Measurements from ENCODE around the gene HIPK2.
"Not testable (repeated sequence)": the region's sequence is repeated elsewhere in the genome, so short reads cannot be mapped to it uniquely, and the experiment has no call there.

The HIPK2 gene

DNA sequence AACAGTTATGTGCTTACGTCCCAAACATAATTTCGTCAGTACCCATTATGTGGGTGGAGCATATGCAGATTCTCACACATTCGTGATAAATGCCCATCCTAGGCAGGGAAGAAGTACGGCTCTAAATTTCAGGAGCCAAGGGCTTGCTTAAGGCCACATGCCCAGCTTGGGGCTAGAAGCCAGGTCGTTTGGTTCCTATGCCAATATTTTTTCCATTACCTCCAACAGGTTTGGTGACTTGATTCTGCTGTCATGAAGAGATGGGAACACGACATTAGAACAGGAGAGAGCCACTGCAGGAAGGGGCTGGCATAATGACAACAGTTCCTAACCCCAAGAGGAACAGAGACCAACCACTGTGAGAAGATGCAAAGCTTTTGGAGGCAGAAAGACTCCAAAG is 85.1 kb downstream of the HIPK2 start:
- DNase-seq: no peak

DNA sequence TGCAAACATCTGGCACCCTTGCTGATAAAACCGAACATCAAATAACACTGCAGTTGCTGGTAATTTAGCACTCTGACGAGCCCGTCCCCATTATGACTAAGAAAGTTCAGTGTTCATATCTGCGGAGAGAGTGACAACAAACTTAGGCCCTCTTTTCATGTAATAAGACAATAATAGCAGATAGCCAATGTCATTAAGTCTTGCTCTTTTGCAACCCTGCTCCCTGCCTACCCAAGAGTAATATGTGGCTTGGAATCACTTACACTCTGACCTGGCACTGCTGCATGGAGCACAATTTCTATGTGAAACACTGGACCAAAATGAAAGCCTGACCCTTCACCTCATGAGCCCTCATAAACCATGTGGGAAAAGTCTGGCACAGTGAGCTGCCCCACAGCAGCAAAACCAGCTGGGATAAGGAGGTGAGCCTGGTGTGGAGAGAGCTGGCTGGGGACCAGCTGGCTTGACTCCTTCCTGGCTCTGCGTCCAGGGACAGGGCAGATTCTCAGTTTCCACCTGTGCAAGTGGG is 86.5 kb downstream of the HIPK2 start:
- no peak for DNase-seq

DNA sequence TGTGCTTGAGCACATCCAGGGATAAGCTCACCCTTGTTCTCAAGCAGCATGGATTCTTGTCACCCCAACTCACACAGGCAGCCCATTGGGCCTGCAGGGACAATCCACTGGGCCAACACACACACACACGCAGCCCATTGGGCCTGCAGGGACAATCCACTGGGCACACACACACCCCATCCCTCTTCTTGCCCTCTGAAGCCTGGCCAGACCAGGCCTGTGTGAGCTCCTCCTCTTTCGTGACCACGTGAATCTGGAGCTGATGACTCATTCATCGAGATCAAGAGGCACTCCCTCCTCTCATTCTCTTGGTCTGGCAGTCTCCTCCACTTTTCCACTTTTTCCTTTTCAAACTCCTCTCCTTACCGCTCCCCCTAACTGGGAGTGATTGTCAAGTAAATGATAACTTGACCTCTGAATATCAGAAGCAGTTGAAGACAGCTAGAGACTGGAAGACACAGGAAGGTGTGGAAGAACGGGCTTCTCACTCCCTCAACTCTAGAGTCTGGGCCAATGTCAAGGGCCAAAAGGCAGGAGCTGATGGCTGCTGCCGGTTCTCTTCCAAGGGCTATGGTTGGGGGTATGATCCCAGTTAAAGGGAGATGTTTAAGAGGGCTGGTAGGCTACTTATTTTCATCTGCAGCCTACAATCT is 89.7 kb downstream of the HIPK2 start:
- no peak for DNase-seq

DNA sequence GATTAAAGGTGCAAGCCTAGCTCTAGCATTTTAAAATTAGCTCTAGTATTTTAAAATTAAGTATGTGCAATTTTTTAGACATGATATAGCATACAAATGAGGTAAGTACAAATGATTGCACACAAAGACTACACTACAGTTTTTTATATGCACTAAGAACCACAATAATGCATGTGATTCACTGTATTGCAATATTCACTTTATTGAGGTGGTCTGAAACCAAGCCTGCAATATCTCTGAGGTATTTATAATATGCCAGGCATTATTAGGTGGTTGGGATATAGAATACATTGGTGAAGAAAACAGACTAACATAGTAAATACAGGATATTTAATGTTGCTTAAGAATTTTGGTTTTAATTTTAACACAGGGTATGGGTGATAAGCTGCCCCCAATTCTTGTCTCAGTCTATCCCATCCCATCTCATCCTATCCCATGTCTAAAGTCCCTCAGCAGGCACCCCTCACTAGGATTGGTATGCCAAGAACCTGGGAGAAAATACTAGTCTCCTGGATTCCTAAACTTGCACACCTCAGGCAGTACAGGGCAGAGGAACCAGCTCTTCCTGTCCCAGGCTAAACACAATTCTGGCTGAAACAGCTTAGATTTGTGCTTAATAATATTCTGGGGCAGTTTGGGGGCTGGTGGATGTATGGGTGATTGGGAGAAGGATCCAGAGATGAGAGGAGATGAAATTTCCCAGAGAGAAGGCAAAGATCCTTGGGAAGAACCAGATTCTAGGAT is 90.4 kb downstream of the HIPK2 start:
- no peak for DNase-seq

DNA sequence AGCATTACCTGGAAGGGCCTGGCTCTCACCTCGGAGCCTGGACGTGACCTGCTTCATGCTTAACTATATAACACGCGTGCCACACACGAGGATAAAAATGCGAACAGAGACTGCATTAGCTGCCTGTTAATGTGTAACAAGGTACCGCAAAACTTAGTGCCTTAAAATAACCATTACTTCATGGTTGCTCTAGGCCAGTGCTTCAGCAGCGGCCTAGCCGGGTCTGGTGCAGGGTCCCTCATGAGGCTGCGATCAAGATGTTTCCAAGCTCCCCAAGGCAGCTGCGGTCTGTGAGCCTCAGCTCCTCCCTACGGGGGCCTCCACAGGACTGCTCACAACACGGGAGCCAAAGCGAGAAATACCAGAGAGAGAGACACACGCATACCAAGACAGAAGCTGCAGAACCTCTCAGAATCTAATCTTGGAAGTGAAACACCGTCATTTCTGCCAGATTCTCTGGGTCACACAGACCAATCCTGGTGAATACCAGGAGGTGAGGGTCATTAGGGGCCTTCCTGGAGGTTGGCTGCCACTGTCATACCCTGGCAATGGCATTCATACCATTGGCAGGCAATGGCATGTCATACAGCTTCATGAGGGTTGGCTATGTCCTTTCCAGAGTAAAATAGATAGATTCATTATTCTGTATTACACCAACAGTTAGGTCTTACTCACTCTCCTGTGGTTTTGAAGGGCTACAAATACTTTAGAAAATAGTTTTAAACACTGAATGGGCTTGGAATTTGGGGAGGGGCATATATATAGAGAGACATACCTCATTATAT is 94.5 kb downstream of the HIPK2 start:
- no peak for DNase-seq

DNA sequence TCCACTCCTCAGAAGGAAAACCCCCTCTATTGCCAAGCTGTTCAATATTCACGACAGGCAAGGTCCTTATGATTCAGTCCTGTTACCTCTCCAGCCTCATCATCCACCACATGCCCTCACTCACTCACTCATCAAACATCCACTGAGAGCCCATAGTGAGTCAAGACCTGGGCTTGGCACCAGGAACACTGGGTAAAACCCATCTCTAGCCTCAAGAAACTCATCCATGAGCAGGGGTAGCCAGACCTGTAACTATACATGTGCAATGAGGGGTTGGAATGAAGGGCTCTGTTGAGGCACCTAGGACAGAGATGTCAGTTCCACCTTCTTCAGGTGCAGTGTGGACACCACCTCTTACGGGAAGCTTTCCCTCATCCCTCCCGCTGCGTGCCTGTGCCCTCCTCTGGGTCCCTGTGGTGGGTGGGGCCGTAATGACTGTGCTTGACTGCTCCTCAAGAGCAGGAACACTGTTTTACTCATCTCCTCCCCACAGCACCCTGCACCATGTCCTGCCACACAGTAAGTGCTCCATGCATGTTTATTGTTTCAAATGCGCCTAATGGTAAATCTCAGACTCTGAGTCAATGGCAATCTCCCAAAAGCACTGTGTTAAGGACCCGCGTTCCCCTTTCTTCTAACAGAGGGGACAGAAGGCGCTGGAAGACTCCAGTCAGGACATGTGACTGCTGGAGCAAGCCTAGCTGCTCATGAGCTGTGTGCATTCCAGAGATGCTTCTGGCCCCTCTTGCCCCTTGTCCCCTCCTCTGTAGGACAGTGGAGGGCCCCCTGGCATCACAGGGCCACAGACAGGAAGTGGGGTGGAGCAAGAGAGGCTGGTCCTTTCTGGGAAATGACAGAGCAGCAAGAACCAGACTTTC is 95.4 kb downstream of the HIPK2 start:
- DNase-seq: no peak

DNA sequence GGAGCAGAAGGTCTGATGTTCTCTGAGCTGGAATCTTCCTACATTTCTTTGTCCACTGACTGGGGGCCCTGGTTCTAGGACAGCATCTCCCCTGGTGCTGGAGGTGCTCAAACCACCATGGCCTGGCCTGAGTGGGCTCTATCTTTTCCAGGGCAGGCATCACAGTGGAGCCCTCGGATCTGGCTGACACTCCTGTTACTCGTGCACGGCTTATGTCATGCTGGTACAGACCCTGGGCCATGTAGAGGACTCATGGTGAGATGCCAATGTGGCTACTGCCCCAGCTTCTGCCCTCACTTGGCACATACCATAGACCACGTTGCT is 96.0 kb downstream of the HIPK2 start:
- no peak for DNase-seq

DNA sequence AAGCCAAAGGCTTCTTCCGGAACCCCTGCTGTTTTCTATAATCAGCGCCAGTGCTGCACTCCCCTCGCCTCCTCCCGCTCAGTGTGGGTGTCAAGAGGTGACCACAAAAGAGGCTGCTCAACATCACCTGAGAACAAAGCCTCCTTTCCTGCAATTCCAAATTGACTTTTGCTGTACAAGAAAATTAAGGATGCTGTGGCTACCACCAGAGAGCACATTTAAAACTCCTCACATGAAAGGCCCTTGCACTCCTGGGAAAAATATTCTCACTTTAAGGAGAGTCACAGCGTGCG is 96.4 kb downstream of the HIPK2 start:
- DNase-seq: no peak

DNA sequence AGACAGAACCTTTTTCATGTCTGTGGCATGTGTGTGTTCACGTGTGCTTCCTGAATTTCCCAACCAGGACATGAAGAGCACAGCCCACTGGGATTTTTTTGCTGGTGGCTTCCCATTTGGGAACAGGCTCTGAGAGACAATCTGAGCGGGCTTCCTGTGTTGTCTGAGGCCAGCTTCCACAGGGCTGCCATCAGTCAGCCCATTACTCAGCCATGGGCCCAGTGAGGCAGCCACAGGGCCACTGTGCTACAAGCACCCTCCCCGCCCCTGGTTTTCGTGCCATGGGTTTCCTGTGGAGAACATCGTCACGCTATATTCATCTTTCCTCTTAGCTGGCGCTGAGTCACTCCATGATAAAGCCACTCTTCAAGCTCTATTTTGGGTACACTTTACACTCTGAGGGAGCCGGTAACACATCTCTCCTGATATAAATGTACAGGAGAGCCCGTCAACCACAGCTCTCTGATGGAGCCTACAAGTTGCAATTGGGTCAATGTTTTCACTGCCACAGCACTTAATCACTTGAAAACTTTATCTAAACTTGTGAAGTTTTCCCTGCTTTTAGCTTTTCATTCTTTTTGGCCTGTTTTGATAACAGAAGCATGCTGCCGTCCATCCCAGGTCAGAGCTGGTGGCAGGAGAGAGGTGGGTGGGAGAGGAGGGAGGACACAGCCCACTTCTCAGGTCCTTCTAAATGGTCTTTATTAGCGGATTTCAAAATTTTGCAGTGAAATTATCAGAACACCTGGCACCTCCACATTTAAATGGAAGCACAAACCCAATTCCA is 96.9 kb downstream of the HIPK2 start:
- no peak for DNase-seq

DNA sequence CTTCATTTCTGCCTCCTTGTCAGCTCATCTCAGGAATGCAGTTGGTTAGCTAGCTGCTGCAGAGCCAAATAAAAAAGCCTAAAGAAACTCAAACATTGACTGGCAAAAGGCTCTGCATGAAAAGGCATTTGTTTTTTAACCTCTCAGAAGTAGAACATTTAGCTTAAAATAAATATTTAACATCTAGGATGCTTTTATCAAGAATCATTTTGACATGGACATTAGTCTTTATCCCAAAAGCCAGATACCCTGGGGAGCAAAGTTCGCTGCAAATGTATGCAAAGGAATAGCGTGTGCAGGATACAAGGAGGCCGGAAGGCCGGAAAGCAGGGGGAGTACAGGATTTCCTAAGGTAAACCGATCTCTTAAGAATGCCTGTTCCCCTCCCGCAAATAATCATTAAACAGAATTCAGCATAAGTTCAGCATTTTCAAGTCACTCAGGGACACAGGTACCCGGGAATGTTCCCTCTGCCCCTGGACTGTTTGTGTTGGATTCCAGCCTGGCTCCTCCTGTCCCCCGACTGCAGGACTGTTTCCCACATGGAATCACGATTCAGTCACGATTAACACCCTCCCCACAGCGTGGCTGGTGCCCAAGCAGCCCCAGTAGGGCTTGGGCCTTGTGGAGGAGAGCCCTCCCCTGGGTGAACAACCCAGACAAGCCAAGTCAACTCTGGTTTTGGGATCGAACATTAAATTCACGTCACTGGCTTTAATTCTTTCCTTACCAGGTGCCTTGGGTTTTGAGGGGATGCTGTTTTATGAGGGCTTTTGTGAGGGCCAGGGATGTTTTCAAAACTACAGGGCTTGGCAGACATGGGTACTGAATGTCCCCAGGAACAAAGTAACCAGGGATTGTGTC is 97.8 kb downstream of the HIPK2 start:
- DNase-seq: no peak

DNA sequence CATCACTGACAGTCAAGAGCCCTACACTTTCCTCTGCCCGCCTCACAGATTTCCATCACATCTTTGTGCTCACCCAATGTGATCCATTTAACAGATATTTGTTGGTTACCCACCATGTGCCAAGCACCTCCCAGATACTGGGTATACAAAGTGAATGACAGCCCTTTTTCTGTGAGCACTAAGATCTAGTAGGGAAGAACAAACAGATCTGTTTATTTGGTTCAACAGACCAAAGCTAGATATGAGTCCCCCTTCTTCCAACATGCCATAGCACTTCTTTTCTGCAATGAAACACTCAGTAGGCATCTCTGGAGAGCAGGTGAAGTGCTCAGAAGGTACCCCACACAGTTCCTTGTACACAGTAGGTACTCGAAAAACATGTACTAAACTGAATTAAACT is 101.4 kb downstream of the HIPK2 start:
- DNase-seq: no peak

DNA sequence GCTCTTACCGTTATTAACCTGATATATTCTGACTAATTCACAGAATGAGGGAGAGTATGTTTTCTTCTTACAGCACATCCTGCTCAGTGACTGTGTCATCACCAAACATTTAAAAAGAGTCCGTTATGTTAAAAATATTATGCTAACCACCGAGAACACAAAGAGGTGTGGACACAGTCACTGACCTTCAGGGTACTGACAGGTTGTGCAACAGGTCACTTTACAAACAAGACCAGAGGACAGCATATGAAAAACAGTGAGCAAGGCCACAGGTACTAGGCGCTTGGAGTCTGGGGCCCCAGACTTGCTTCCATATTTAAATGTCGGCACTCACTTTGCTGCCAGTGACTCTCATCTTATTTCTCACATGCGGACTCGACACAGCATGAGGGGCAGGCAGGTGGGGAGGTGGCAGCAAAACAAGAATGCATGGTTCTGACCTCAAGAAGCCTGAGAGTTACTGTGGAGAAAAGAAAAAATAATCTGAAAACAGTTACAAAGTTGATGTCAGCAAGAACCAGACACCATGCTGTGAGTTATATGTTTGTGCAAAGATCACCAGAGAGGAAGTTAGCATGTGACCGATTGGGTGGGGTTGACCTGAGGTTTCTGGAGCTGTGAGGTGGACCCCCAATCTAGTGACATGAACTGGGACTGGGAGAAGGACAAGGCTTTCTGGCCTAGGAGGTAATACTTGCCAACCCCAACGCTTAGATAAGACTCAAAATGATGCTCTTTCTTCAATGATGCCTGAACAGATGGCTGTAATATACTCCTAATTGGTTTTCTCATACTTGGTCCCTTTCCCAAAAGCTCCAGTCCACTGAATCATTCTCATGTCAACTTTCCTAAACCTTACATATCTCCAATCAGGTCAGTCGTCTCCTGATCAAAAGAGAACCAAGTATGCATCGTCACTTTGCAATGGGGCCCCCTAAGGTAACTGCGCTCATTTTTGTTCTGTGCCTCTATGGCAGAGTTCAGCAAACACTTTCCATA is 102.4 kb downstream of the HIPK2 start:
- peak; percentile 37 for DNase-seq

DNA sequence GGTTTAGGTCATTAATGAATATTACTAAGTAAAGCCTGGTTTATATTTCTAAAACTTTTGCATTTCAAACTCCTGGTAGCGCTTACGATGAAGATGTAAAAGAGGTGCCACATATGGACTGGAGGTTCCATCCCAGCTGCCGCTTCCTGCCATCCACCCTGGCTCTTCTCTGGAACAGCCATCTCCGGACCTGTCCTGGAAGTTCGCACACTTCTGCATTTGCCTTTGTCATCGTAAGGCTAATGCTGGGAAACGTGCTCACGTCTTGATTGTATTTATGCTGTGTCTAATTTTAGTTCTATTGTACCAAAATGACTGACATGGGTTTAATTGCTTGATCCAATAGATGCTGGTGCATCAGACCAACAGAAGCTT is 103.1 kb downstream of the HIPK2 start:
- DNase-seq: no peak

DNA sequence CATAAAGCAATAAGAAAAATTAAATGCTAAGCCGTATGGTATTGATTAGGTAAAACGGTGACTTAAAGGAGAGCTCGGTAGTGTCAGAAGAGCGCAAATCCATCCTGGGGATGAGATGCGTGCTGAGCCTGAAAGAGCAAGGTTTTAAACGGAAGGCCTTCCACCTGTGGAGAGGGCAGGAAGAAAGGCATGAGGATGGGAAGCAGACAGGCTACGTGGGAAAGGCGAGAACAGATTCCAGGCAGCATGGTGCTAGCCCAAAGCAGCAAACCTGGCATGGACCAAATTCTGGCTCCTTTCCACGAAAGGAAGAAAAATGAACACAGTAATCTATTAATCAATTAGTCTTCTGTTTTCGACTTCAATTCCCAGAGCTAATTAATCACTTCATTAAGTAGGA is 103.5 kb downstream of the HIPK2 start:
- DNase-seq: peak; percentile 5

DNA sequence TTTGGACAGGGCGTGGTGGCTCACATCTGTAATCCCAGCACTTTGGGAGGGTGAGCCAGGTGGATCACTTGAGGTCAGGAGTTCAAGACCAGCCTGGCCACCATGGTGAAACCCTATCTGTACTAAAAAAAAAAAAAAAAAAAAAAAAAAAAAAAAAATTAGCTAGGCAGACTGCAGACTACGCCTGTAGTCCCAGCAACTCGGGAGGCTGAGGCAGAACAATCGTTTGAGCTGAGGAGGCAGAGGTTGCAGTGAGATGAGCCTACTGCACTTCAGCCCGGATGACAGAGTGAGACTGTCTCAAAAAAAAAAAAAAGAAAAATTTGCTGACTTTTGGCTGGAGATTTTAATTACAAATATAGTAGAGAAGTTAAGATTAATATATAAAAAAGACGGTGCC is 104.0 kb downstream of the HIPK2 start:
- no peak for DNase-seq

DNA sequence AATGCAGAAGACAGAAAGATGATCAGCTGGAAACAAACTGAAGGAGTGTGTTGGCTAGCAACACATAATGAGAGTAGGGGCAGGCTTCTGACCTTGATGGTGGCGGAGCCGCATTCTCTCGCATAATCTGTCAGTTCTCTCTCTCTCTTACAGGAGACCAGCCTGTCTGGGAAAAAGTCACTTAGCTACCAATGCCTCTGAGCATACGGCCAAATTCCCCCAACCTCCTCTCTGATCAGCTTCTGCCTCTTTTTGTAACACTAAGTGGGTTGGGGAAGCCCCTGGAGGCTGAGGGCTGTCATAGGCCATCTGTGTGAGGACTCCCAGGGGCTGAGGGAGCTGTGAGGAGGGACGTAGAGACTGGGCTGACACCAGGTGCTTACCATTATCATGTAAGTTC is 104.6 kb downstream of the HIPK2 start:
- DNase-seq: peak; percentile 9

DNA sequence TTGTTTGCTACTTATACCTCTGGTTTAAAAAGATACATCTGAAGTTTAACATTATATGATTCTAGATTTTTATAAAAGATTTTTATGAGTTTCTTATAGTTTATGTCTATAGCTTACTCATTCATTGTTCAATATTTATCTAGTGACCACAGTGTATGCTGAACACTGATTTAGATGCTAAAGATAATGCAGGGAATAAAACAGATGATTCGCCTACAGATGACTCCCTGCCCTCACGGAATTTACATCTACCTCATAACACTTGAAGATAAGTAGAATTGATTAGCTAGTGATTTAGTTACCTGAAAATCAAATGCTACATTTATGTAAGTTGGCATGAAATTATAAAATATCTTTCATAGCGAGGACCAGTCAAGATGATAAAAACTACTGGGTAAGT is 105.8 kb downstream of the HIPK2 start:
- no peak for DNase-seq

DNA sequence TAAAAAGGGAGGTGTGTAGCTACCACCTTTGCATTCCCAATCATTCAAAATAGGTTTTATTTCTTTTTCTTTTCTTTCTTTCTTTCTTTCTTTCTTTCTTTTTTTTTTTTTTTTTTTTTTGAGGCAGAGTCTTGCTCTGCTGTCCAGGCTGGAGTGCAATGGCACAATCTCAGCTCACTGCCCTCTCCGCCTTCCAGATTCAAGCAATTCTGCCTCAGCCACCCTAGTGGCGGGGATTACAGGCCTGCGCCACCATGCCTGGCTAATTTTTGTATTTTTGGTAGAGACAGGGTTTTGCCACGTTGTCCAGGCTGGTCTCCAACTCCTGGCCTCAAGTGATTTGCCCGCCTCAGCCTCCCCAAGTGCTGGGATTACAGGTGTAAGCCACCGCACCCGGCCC is 107.1 kb downstream of the HIPK2 start:
- DNase-seq: not testable (repeated sequence)

DNA sequence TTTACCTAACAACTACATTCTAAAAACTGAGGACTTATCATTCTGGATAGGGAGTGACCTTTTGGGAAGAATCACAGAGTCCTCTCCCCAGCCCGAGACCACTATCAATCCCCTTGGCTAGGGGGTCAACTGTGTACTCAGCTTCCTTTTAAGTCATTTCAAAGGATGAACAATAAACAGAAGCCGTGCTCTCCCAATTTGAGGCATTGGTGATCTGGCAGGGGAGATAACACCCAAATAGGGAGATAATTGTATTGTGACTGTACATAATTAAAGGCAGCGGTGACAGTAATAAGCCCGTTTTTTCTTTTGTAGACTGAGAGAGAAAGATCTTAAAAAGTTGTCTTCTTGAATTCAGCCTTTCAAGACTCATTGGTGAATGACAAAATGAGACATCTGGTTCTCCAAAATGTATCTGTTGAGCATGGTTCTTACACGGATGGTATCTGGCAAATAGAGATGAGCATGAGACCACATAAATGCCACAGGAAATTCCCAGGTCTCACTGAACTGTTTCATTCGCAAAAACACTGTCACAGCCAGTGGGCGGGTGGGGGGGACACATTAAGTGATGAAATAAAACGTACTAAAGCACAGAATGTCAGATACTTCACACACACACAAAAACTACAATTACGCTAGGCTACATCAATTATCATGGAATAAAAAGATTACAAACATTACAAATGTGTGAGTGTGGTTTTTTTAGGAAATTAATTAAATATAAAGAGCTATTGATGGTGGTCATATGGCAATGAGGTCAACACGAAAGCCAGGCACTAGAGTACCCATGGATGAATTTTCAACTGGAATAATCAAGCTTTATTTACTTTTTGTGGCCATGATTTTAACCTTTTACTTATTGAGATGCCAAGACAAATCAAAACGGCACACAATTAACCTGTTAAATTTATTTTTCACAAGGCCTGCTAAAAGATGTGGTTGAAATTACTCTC is 108.4 kb downstream of the HIPK2 start:
- DNase-seq: no peak

Data from NCI-H1694 (cell line).